H1 (cell line): ENCODE measurements around the gene SOX8. TPM values are rescaled to one million over a fixed set of nuclear protein-coding genes. Genes with fewer than 3 reads are reported as not detected.

Experiments
- CTCF ChIA-PET: fragments of 300-600 bp; sonication (Branson Sonifier 250); formaldehyde crosslinking; loops from one replicate; lab custom pipeline; 2021; ENCODE audit not compliant: partially characterized antibody; lab: Charles Lee
- POLR2A ChIA-PET: fragments of 300-600 bp; sonication (Branson Sonifier 250); formaldehyde crosslinking; loops from one replicate; lab custom pipeline; 2021; ENCODE audit warnings: inconsistent platforms; ENCODE audit not compliant: partially characterized antibody; lab: Charles Lee
- DNase-seq, 2 experiments: peaks; one replicate each; pipeline versions ENCODE4 v3.0.0 to v3.0.0-alpha.2; 2010 to 2022; ENCODE audit warnings: low spot score in 2 of 2, low read depth in 1 of 2, mixed read lengths in 1 of 2
- FAIRE-seq: peaks from 2 replicates; lab custom pipeline; 2011; peaks lifted over from hg19 to GRCh38; lab: Jason Lieb, UNC
- H2AFZ ChIP-seq: 2 replicates; pipeline ENCODE4 v1.8.1; 2012; ENCODE audit warnings: low read length, inconsistent platforms
- H2AK5ac ChIP-seq: 2 replicates; pipeline ENCODE4 v1.6.1; 2013; ENCODE audit warnings: low read depth, low read length
- H2BK120ac ChIP-seq: replicated peaks from 2 replicates; pipeline ENCODE3; 2013; ENCODE audit warnings: low read depth, low read length, inconsistent platforms
- H2BK12ac ChIP-seq: 2 replicates; pipeline ENCODE4 v1.6.1; 2013; ENCODE audit warnings: low read depth, low read length
- H2BK15ac ChIP-seq: 2 replicates; pipeline ENCODE4 v1.6.1; 2013; ENCODE audit warnings: low read length
- H2BK20ac ChIP-seq: 2 replicates; pipeline ENCODE4 v1.6.1; 2013; ENCODE audit warnings: low read length
- H2BK5ac ChIP-seq: 2 replicates; pipeline ENCODE4 v1.6.1; 2013; ENCODE audit warnings: low read depth, low read length
- H3K14ac ChIP-seq: 2 replicates; pipeline ENCODE4 v1.6.1; 2013; ENCODE audit warnings: inconsistent platforms; ENCODE audit not compliant: insufficient read length
- H3K18ac ChIP-seq: 2 replicates; pipeline ENCODE4 v1.6.1; 2013; ENCODE audit warnings: low read length; ENCODE audit errors: extremely low read depth
- H3K23ac ChIP-seq: 2 replicates; pipeline ENCODE4 v1.6.1; 2013; ENCODE audit warnings: inconsistent platforms; ENCODE audit not compliant: insufficient read length
- H3K23me2 ChIP-seq: 2 replicates; pipeline ENCODE4 v1.6.1; 2013; ENCODE audit warnings: low read depth, low read length
- H3K27ac ChIP-seq: 2 replicates; pipeline ENCODE4 v1.6.1; 2011; ENCODE audit warnings: low read depth, low read length, inconsistent platforms
- H3K27me3 ChIP-seq, 4 experiments: replicated peaks in 1 of 4; 1 replicate in 1 of 4; 2 replicates in 3 of 4; pipeline versions ENCODE4 v1.6.1 to v1.8.1; 2011 to 2013; ENCODE audit warnings: low read length in 3 of 4, mild to moderate bottlenecking in 3 of 4, inconsistent platforms in 2 of 4, mixed read lengths in 2 of 4, moderate library complexity in 1 of 4; ENCODE audit not compliant: control insufficient read depth in 3 of 4, insufficient read depth in 3 of 4; ENCODE audit errors: extremely low read depth in 1 of 4
- H3K36me3 ChIP-seq, 4 experiments: 2 replicates each; pipeline versions ENCODE4 v1.6.1 to v1.8.1; 2011 to 2013; ENCODE audit warnings: mild to moderate bottlenecking in 4 of 4, low read length in 3 of 4, moderate library complexity in 2 of 4, control low read depth in 1 of 4, inconsistent platforms in 1 of 4; ENCODE audit not compliant: insufficient read depth in 4 of 4, control insufficient read depth in 2 of 4
- H3K4ac ChIP-seq: replicated peaks from 2 replicates; pipeline ENCODE3; 2013; ENCODE audit warnings: low read length, low read depth, mixed read lengths, inconsistent platforms; ENCODE audit not compliant: insufficient read length
- H3K4me1 ChIP-seq, 4 experiments: replicated peaks in 1 of 4; 1 replicate in 1 of 4; 2 replicates in 3 of 4; pipeline versions ENCODE4 v1.6.1 to v1.8.1; 2011 to 2013; ENCODE audit warnings: low read length in 3 of 4, inconsistent platforms in 2 of 4, mixed read lengths in 1 of 4; ENCODE audit not compliant: insufficient read depth in 4 of 4, control insufficient read depth in 3 of 4
- H3K4me2 ChIP-seq, 2 experiments: 2 replicates each; pipeline versions ENCODE4 v1.6.1 to v1.8.1; 2011 to 2013; ENCODE audit warnings: low read depth in 2 of 2, low read length in 2 of 2, control low read depth in 1 of 2, inconsistent platforms in 1 of 2, mild to moderate bottlenecking in 1 of 2; ENCODE audit not compliant: insufficient read depth in 1 of 2
- H3K4me3 ChIP-seq, 4 experiments: fragments of 200-600, 300-600 bp in 1 of 4; sonication (generic), shearing (Covaris generic), sonication (Bioruptor Twin) in 1 of 4; 2 replicates each; pipeline versions ENCODE4 v1.5.1 to v1.8.1; 2011 to 2016; ENCODE audit warnings: low read length in 4 of 4, low read depth in 3 of 4, control low read depth in 2 of 4, inconsistent platforms in 2 of 4, mild to moderate bottlenecking in 2 of 4, mixed read lengths in 1 of 4, moderate library complexity in 1 of 4; ENCODE audit not compliant: insufficient read depth in 2 of 4; ENCODE audit errors: extremely low read depth in 1 of 4
- H3K56ac ChIP-seq: replicated peaks from 2 replicates; pipeline ENCODE3; 2013; ENCODE audit warnings: low read depth, mild to moderate bottlenecking, mixed read lengths, low read length, inconsistent platforms; ENCODE audit not compliant: insufficient read length
- H3K79me1 ChIP-seq: 2 replicates; pipeline ENCODE4 v1.6.1; 2013; ENCODE audit warnings: low read depth, low read length, control low read depth
- H3K79me2 ChIP-seq, 2 experiments: 2 replicates each; pipeline versions ENCODE4 v1.6.1 to v1.8.1; 2012 to 2013; ENCODE audit warnings: low read length in 2 of 2, mild to moderate bottlenecking in 2 of 2, inconsistent platforms in 1 of 2; ENCODE audit not compliant: insufficient read depth in 2 of 2, control insufficient read depth in 1 of 2
- H3K9ac ChIP-seq, 4 experiments: replicated peaks in 1 of 4; 1 replicate in 1 of 4; 2 replicates in 3 of 4; pipeline versions ENCODE4 v1.6.1 to v1.8.1; 2011 to 2013; ENCODE audit warnings: low read depth in 3 of 4, low read length in 3 of 4, control low read depth in 2 of 4, mild to moderate bottlenecking in 2 of 4, moderate library complexity in 2 of 4, inconsistent platforms in 1 of 4; ENCODE audit errors: extremely low read depth in 1 of 4
- H3K9me3 ChIP-seq, 2 experiments: 2 replicates each; pipeline versions ENCODE4 v1.6.1 to v1.8.1; 2012 to 2013; ENCODE audit warnings: mild to moderate bottlenecking in 2 of 2, moderate library complexity in 2 of 2, control low read depth in 1 of 2, inconsistent platforms in 1 of 2, low read depth in 1 of 2, low read length in 1 of 2, mixed read lengths in 1 of 2; ENCODE audit not compliant: insufficient read depth in 2 of 2
- H4K20me1 ChIP-seq, 2 experiments: replicated peaks in 1 of 2; 2 replicates each; pipeline versions ENCODE3 to v1.8.1; 2011 to 2013; ENCODE audit warnings: inconsistent platforms in 2 of 2, low read length in 2 of 2, mild to moderate bottlenecking in 1 of 2; ENCODE audit not compliant: insufficient read depth in 2 of 2, control insufficient read depth in 1 of 2
- H4K5ac ChIP-seq: 2 replicates; pipeline ENCODE4 v1.6.1; 2013; ENCODE audit warnings: low read length, low read depth, mixed read lengths, inconsistent platforms; ENCODE audit not compliant: insufficient read length
- H4K8ac ChIP-seq: 2 replicates; pipeline ENCODE4 v1.8.0; 2013; ENCODE audit warnings: mild to moderate bottlenecking, moderate library complexity, low read length, inconsistent platforms; ENCODE audit not compliant: insufficient read depth; ENCODE audit errors: extremely low read depth
- H4K91ac ChIP-seq: replicated peaks from 2 replicates; pipeline ENCODE3; 2013; ENCODE audit warnings: low read length, mixed read lengths, inconsistent platforms; ENCODE audit not compliant: insufficient read length
- ASH2L ChIP-seq: fragments of 200-600, 300-600 bp; sonication (generic); IDR thresholded peaks from one replicate; pipeline ENCODE4 v1.7.1; 2017; ENCODE audit warnings: low read length
- CTBP2 ChIP-seq: IDR thresholded peaks from 2 replicates; pipeline ENCODE4 v1.7.0; 2011; ENCODE audit warnings: borderline replicate concordance, mild to moderate bottlenecking, moderate library complexity, mixed read lengths, low read length; ENCODE audit not compliant: insufficient read depth, insufficient read length
- RBBP5 ChIP-seq: IDR thresholded peaks from 2 replicates; pipeline ENCODE4 v1.7.1; 2012; ENCODE audit warnings: low read depth, mild to moderate bottlenecking, inconsistent platforms, low read length, moderate library complexity, borderline replicate concordance
- ZNF274 ChIP-seq: IDR thresholded peaks from 2 replicates; pipeline ENCODE4 v1.7.0; 2012; ENCODE audit warnings: low read length, borderline replicate concordance; ENCODE audit errors: extremely low read depth
- WGBS, 2 experiments: shearing (Covaris generic) in 1 of 2; methylation state at CpG; one replicate each; pipeline versions ENCODE4 v1.1.6 to v1.1.7; 2013 to 2015; ENCODE audit warnings: low lambda C conversion rate in 2 of 2, mixed read lengths in 2 of 2, inconsistent platforms in 1 of 2, low coverage in 1 of 2, missing lambda C conversion rate in 1 of 2; ENCODE audit not compliant: insufficient replicate concordance in 2 of 2, insufficient coverage in 1 of 2, insufficient read length in 1 of 2; ENCODE audit errors: extremely low coverage in 1 of 2, missing lambda C conversion rate in 1 of 2; 5-methylcytosine and 5-hydroxymethylcytosine counted together
- polyA plus RNA-seq, 7 experiments: library from polyadenylated mRNA; depleted of rRNA in 3 of 7; stranded (reverse) in 5 of 7; unstranded in 2 of 7; fragments of >200 nt in 5 of 7; fragments of 200-250 nt in 2 of 7; gene quantifications; 1 replicate in 5 of 7; 2 replicates in 1 of 7; 4 replicates in 1 of 7; pipeline versions ENCODE4 v1.2.1 to v1.2.3, GENCODE V29; 2011 to 2013; ENCODE audit warnings: missing spikeins in 2 of 7, mixed read lengths in 2 of 7
- total RNA-seq: library from RNA; stranded (reverse); fragmentation: NEBNext Ultra II Directional; extraction: Animal tissue kit (Norgen Biotek cat#: 25700); gene quantifications from 2 replicates; pipeline ENCODE4 v1.2.1, GENCODE V29; 2021

The SOX8 gene
- total and polyA plus RNA-seq, 2 of the 8 experiments (the other 6 are each of a cell fraction or from before 2014, with no cell fraction given) = 2.2 to 5.7 TPM

DNA sequence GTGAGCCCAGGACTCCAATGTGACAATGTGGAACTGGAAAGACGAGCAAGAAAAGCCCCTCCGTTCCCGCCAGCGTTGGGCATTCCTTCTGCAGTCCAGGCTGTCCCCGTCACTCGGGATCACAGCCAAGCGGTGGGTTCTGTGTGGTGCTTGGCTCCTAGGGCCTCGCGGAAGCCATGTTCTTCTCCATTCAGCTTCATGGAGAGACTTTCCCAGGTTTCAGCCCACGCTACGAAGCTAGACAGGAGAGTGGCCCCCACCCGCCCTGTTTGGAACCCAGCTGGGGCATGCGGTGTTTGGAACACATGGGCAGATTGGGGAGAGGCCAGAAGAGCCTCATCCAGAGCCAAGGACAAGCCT is 16.6 kb upstream of the SOX8 start:
- CTCF ChIA-PET = no interaction called here
- no peak overlapping the region for H2BK120ac ChIP-seq
- no peak overlapping the region for H3K9ac ChIP-seq

More for the DNA sequence above, 16.6 kb upstream of the SOX8 start:
- no peak overlapping the region for H3K14ac ChIP-seq
- H3K4me3 ChIP-seq = no peak overlapping the region
- POLR2A ChIA-PET = no interaction called here
- peaks cover 0 to 4% of the 10 kb centered on the region in 2 experiments for H4K20me1 ChIP-seq
- H3K79me2 ChIP-seq = no peaks in the 10 kb centered on the region
- peaks cover 0 to 3% (median under 1%) of the 10 kb centered on the region in 4 experiments; a peak in 3 of 7 replicates for H3K4me1 ChIP-seq
- H2BK12ac ChIP-seq = no peak overlapping the region
- no peak overlapping the region for H4K91ac ChIP-seq
- H3K56ac ChIP-seq = no peak overlapping the region
- FAIRE-seq (no peak), DNase-seq (no peak)
- no peak overlapping the region for H2BK5ac ChIP-seq
- no peak overlapping the region for H2BK15ac ChIP-seq
- peaks cover 0 to 10% (median 6%) of the 10 kb centered on the region in 4 experiments; a peak in 4 of 7 replicates for H3K27me3 ChIP-seq
- H3K23ac ChIP-seq = no peak overlapping the region
- TF ChIP-seq CTBP2 (no peak), RBBP5 (no peak), ZNF274 (no peak), ASH2L (no peak)
- H2BK20ac ChIP-seq = no peak overlapping the region
- H3K18ac ChIP-seq = no peak overlapping the region
- H3K79me1 ChIP-seq = no peaks in the 10 kb centered on the region
- no peaks in the 10 kb centered on the region for H3K23me2 ChIP-seq
- H3K27ac ChIP-seq = no peak overlapping the region
- peaks cover 0 to 7% of the 10 kb centered on the region in 2 experiments; a peak in 2 of 4 replicates for H3K9me3 ChIP-seq
- H3K4me2 ChIP-seq = no peak overlapping the region
- no peak overlapping the region for H4K8ac ChIP-seq
- H2AFZ ChIP-seq = no peak overlapping the region
- no peak overlapping the region for H2AK5ac ChIP-seq
- no peak overlapping the region for H4K5ac ChIP-seq
- 92% methylated on average over 13 of the region's 13 CpGs; no CpG with 5 or more reads in 1 of the 2 experiments for WGBS, 2 experiments
- no peaks in the 10 kb centered on the region for H3K36me3 ChIP-seq
- no peak overlapping the region for H3K4ac ChIP-seq
